ENCODE data around the gene RGS10.

DNA sequence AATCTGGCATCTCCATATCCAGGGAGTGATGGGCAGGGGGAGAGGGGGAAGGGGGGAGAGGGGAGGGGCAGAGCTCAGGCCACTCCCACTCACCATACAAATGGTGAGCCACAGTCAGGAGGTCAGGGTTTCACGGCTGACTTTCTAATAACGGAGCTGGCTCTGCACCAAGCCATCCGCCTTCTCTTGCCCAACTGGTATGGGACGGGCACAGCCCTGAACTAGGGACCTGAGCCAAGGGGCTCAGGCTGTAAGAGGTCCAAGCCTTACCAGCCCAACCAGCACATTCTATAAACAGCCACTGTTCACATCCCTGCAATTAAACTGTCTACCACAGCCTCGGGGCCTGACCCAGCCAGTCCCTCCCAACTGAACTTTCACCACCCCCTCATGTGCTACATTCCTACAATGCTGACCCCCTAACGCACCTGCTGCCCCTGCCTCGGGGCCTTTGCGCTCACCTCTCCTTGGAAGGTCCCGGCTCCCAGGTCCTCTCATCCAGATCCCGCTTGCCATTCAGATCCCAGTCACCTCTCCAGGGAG is 32.5 kb downstream of the RGS10 start:
- TF ChIP-seq EP300 (IDR thresholded peaks at IDR 0.05) (no peak), POLR2AphosphoS5 (IDR thresholded peaks at IDR 0.05) (no peak)
- TF ChIP-seq, protein P1, sequence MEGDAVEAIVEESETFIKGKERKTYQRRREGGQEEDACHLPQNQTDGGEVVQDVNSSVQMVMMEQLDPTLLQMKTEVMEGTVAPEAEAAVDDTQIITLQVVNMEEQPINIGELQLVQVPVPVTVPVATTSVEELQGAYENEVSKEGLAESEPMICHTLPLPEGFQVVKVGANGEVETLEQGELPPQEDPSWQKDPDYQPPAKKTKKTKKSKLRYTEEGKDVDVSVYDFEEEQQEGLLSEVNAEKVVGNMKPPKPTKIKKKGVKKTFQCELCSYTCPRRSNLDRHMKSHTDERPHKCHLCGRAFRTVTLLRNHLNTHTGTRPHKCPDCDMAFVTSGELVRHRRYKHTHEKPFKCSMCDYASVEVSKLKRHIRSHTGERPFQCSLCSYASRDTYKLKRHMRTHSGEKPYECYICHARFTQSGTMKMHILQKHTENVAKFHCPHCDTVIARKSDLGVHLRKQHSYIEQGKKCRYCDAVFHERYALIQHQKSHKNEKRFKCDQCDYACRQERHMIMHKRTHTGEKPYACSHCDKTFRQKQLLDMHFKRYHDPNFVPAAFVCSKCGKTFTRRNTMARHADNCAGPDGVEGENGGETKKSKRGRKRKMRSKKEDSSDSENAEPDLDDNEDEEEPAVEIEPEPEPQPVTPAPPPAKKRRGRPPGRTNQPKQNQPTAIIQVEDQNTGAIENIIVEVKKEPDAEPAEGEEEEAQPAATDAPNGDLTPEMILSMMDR (IDR thresholded peaks at IDR 0.05): no peak

All from upper lobe of left lung (tissue), 4 donors.